DND-41 (cell line): Measurements from ENCODE around the gene RNF31.
"Not testable (repeated sequence)": the region's sequence is repeated elsewhere in the genome, so short reads cannot be mapped to it uniquely, and the experiment has no call there.

Experiments
- ATAC-seq: fragments of 200-7000 bp; cut with Tn5 transposase; 3 replicates; pipeline ENCODE4 v1.9.1; 2021; ENCODE audit warnings: low read depth; ENCODE audit not compliant: insufficient read depth
- DNase-seq: peaks from one replicate; pipeline ENCODE4 v3.0.0-alpha.2; 2020
- H2AFZ ChIP-seq: 2 replicates; pipeline ENCODE4 v1.6.0; 2012; ENCODE audit warnings: low read depth, low read length
- H3K27ac ChIP-seq: 2 replicates; pipeline ENCODE4 v1.5.1; 2012; ENCODE audit warnings: low read length, inconsistent platforms
- H3K27me3 ChIP-seq: fragments of 200-600 bp; sonication (generic); 2 replicates; pipeline ENCODE4 v1.6.0; 2012; ENCODE audit warnings: low read length, mild to moderate bottlenecking, inconsistent platforms; ENCODE audit not compliant: insufficient read depth, poor library complexity
- H3K36me3 ChIP-seq: 2 replicates; pipeline ENCODE4 v1.5.1; 2012; ENCODE audit warnings: low read length, inconsistent platforms; ENCODE audit not compliant: insufficient read depth
- H3K4me1 ChIP-seq: 2 replicates; pipeline ENCODE4 v1.5.1; 2012; ENCODE audit warnings: mild to moderate bottlenecking, low read length; ENCODE audit not compliant: insufficient read depth
- H3K4me2 ChIP-seq: 2 replicates; pipeline ENCODE4 v1.6.0; 2012; ENCODE audit warnings: mild to moderate bottlenecking, moderate library complexity, low read length, inconsistent platforms; ENCODE audit not compliant: insufficient read depth
- H3K4me3 ChIP-seq, 2 experiments: fragments of 200-600 bp in 1 of 2; shearing (Covaris generic) in 1 of 2; 2 replicates each; pipeline ENCODE4 v1.5.1; 2012 to 2016; ENCODE audit warnings: inconsistent platforms in 2 of 2, low read length in 2 of 2, mild to moderate bottlenecking in 2 of 2, low read depth in 1 of 2, moderate library complexity in 1 of 2
- H3K79me2 ChIP-seq: 2 replicates; pipeline ENCODE4 v1.6.0; 2012; ENCODE audit warnings: low read length, inconsistent platforms; ENCODE audit not compliant: insufficient read depth
- H3K9ac ChIP-seq: 2 replicates; pipeline ENCODE4 v1.6.0; 2012; ENCODE audit warnings: low read depth, mild to moderate bottlenecking, inconsistent platforms, low read length, moderate library complexity
- H3K9me3 ChIP-seq: 2 replicates; pipeline ENCODE4 v1.5.1; 2012; ENCODE audit warnings: low read length, moderate library complexity, mild to moderate bottlenecking, inconsistent platforms; ENCODE audit not compliant: insufficient read depth, severe bottlenecking
- H4K20me1 ChIP-seq: 2 replicates; pipeline ENCODE4 v1.6.0; 2012; ENCODE audit warnings: low read length; ENCODE audit not compliant: insufficient read depth
- EZH2 ChIP-seq: IDR thresholded peaks from 3 replicates; pipeline ENCODE4 v1.6.1; 2012; ENCODE audit warnings: borderline replicate concordance, low read depth, mild to moderate bottlenecking, moderate library complexity, low read length, inconsistent platforms; ENCODE audit not compliant: severe bottlenecking
- TF ChIP-seq, protein P1 (sequence below): IDR thresholded peaks from 2 replicates; pipeline ENCODE4 v1.5.1; 2012; ENCODE audit warnings: borderline replicate concordance, low read length, moderate library complexity, mild to moderate bottlenecking; ENCODE audit not compliant: poor library complexity, severe bottlenecking; ENCODE audit errors: extremely low read depth

Gene RNF31

DNA sequence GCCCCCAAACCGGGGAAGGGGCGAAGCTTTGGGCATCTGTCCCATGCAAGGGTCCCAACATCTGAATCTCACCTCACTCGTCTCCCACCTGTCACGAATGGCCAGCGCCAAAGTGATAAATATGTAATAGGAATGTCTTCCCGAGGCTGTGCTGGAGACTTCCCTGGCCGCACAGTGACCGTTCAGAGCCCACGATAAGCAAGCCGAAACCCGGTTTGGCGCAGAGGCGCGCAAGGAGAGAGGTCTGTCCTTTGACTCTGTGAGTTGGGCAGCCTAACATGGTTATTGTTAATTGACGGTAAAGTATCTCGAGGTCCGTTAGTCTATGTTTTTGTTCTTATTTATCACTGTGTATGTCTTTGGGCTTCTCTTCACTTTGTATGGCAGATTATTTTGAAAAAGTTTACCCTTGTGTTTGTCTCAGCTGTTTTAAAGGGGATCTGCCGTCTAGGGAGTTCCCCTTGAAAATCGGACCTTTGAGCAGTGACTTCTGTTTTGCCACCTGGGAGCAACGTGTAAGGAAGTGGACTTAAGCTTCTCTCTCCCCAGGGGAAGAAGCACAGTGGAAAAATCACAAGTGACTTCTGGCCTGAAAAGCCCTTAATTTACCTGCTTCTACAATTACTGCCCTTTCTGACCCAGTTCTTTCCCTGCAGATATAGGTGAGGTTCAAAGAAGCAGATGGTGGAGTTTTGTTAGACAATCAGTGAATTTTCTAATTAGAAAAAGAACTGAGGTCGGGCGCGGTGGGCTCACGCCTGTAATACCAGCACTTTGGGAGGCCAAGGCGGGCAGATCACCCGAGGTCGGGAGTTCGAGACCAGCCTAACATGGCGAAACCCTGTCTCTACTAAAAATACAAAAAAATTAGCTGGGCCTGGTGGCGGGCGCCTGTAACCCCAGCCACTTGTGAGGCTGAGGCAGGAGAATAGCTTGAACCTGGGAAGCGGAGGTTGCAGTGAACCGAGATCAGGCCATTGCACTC is 49.1 kb downstream of the RNF31 start:
- TF ChIP-seq EZH2, result no peak
- H3K36me3 ChIP-seq, result peaks cover 33% of the 10 kb centered on the region
- peaks cover 42% of the 10 kb centered on the region for H3K4me1 ChIP-seq
- H2AFZ ChIP-seq, result peak overlapping the region; percentile 96
- no peaks in the 10 kb centered on the region for H4K20me1 ChIP-seq
- peak overlapping the region; percentile 57 to 68 for H3K4me3 ChIP-seq
- H3K9me3 ChIP-seq, result no peaks in the 10 kb centered on the region
- ATAC-seq (0 out of 3 replicates have a peak, but pooled peaks have one; percentile 1), DNase-seq (no peak)
- peak overlapping the region; percentile 96 for H3K9ac ChIP-seq
- peak overlapping the region; percentile 69 for H3K4me2 ChIP-seq
- peaks cover 48% of the 10 kb centered on the region for H3K79me2 ChIP-seq
- H3K27ac ChIP-seq, result peak overlapping the region; percentile 92
- no peaks in the 10 kb centered on the region for H3K27me3 ChIP-seq

DNA sequence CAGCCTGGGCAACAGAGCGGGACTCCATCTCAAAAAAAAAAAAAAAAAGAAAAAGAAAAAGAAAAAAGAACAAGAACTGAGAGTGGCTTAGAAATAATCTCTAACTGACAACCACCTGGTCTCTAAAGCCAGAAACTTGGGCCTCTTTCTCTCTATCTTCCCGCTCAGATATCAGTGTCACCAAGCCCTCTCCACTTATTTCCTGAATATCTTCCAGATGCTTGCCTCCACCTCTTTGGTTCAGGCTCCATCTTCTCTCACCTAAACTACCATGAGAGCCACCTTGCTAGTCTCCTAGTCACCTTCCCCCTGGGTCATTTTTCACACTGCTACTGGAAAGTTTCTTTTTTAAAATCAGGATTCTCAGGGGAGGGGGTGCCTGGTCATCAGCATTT is 49.8 kb downstream of the RNF31 start:
- DNase-seq (no peak), ATAC-seq (no peak)
- Histone ChIP-seq H3K27ac (no peak overlapping the region), H3K4me1 (peaks cover 40% of the 10 kb centered on the region), H4K20me1 (no peaks in the 10 kb centered on the region), H2AFZ (no peak overlapping the region), H3K9me3 (peaks cover 2% of the 10 kb centered on the region), H3K36me3 (peaks cover 32% of the 10 kb centered on the region), H3K4me3 (no peak overlapping the region; a peak in 1 of 4 replicates), H3K4me2 (peak overlapping the region; percentile 69; the same call in 1 of the 2 replicates), H3K9ac (peak overlapping the region; percentile 96; the same call in 1 of the 2 replicates), H3K27me3 (no peaks in the 10 kb centered on the region), H3K79me2 (peaks cover 48% of the 10 kb centered on the region)
- TF ChIP-seq, protein P1, sequence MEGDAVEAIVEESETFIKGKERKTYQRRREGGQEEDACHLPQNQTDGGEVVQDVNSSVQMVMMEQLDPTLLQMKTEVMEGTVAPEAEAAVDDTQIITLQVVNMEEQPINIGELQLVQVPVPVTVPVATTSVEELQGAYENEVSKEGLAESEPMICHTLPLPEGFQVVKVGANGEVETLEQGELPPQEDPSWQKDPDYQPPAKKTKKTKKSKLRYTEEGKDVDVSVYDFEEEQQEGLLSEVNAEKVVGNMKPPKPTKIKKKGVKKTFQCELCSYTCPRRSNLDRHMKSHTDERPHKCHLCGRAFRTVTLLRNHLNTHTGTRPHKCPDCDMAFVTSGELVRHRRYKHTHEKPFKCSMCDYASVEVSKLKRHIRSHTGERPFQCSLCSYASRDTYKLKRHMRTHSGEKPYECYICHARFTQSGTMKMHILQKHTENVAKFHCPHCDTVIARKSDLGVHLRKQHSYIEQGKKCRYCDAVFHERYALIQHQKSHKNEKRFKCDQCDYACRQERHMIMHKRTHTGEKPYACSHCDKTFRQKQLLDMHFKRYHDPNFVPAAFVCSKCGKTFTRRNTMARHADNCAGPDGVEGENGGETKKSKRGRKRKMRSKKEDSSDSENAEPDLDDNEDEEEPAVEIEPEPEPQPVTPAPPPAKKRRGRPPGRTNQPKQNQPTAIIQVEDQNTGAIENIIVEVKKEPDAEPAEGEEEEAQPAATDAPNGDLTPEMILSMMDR, result no peak
- no peak for TF ChIP-seq EZH2

DNA sequence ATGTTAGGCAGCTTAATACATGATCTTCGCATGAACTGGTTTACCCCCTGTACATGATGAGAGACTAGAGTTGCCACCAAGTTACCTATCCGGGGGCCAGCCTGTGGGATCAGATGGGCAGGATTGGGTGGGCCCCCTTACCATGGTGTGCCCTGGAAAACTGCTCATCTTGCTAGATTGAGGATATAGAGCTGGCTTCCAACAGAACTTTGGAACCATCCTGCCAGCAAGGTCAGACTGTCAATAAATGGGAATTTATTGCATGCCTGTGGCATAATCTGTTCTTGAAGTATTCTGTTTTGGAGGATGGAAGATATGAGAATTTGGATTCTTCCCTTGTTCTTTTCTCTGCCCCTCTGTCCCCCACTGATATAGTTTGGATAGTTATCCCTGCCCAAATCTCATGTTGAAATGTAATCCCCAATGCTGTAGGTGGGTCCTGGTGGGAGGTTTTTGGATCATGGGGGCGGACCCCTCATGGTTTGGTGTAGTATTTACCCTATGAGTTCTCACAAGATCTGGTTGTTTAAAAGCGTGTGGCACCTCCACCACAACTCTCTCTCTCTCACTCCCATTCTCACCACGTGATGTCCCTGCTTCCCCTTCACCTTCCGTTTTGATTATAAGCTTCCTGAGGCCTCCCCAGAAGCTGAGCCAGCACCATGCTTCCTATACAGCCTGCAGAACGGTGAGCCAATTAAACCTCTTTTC is 51.7 kb downstream of the RNF31 start:
- Histone ChIP-seq H3K27ac (no peak overlapping the region), H3K9me3 (peaks cover 5% of the 10 kb centered on the region), H3K9ac (no peak overlapping the region), H4K20me1 (no peaks in the 10 kb centered on the region), H3K4me1 (peaks cover 27% of the 10 kb centered on the region), H3K4me2 (no peak overlapping the region), H3K27me3 (no peaks in the 10 kb centered on the region), H3K4me3 (no peak overlapping the region), H3K79me2 (peaks cover 34% of the 10 kb centered on the region), H2AFZ (no peak overlapping the region), H3K36me3 (peaks cover 28% of the 10 kb centered on the region)
- ATAC-seq (no peak), DNase-seq (no peak)
- TF ChIP-seq EZH2, result no peak
- TF ChIP-seq, protein P1, result no peak

DNA sequence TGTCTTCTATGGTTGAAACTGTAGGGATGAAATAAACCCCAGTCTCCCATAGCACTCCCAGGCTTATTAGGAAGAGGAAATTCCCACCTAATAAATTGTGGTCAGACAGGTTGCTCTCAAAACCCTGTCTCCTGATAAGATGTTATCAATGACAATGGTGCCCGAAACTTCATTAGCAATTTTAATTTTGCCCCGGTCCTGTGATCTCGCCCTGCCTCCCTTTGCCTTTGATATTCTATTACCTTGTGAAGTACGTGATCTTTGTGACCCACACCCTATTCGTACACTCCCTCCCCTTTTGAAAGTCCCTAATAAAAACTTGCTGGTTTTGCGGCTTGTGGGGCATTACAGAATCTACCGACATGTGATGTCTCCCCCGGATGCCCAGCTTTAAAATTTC is 55.2 kb downstream of the RNF31 start:
- not testable (repeated sequence) for H3K79me2 ChIP-seq, H3K27me3 ChIP-seq, DNase-seq, H3K4me2 ChIP-seq, ATAC-seq, H3K4me1 ChIP-seq, H3K9me3 ChIP-seq, H3K4me3 ChIP-seq, H3K9ac ChIP-seq, H4K20me1 ChIP-seq, H2AFZ ChIP-seq, H3K27ac ChIP-seq
- H3K36me3 ChIP-seq, result peaks cover 56% of the 10 kb centered on the region

DNA sequence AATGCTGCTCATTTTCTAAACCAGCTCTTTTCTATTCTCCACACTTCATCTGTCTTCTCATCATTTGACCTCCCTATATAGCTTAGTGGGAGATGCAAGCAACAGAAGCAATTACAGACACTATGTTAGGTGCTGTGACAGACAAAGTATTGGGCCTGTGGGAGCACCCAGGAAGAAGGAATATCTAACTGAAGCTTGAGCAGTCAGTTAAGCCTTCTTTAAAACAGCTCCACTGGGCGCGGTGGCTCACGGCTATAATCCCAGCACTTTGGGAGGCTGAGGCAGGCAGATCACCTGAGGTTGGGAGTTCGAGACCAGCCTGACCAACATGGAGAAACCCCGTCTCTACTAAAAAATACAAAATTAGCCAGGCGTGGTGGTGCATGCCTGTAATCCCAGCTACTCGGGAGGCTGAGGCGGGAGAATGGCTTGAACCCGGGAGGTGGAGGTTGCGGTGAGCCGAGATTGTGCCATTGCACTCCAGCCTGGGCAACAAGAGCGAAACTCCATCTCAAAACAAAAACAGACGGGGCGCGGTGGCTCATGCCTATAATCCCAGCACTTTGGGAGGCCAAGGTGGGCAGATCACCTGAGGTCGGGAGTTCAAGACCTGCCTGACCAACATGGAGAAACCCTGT is 56.1 kb downstream of the RNF31 start:
- not testable (repeated sequence) for H2AFZ ChIP-seq, H3K4me2 ChIP-seq, H4K20me1 ChIP-seq, H3K27ac ChIP-seq, H3K27me3 ChIP-seq, H3K4me1 ChIP-seq, DNase-seq, ATAC-seq, H3K9me3 ChIP-seq, H3K79me2 ChIP-seq, H3K4me3 ChIP-seq, H3K9ac ChIP-seq
- peaks cover 65% of the 10 kb centered on the region for H3K36me3 ChIP-seq
